ENCODE data around the gene FAM200A.
"Not testable (repeated sequence)": the region's sequence is repeated elsewhere in the genome, so short reads cannot be mapped to it uniquely, and the experiment has no call there.

Gene FAM200A

DNA sequence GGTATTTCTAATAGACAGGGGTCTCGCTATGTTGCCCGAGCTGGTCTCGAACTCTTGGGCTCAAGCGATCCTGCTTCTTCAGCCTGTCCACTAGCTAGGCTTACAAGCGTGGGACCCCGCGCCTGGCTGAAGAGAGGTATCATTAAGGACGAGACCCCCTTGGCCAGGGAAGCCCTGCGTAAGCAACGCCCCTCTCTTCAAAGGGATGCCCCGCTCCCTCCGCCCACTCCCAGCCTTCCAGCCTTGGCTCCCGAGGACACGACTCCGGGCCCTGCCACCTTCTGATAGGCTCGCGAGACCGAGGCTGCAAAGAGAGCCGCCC is 47.7 kb downstream of the FAM200A start:
- DNase-seq (ENCODE audit: low read depth, low spot score), result no peak

DNA sequence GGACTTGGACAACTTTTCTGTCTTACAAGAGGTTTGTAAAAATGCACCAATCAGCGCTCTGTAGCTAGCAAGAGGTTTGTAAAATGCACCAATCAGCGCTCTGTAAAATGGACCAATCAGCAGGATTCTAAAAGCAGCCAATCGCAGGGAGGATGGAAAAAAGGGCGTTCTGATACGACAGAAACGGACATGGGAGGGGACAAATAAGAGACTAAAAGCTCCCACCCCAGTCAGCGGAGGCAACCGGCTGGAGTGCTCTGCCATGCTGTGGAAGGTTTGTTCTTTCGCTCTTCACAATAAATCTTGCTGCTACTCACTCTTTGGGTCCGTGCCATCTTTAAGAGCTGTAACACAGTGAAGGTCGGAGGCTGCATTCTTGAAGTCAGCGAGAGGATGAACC is 50.7 kb downstream of the FAM200A start:
- DNase-seq (ENCODE audit: low read depth, low spot score), result not testable (repeated sequence)

DNA sequence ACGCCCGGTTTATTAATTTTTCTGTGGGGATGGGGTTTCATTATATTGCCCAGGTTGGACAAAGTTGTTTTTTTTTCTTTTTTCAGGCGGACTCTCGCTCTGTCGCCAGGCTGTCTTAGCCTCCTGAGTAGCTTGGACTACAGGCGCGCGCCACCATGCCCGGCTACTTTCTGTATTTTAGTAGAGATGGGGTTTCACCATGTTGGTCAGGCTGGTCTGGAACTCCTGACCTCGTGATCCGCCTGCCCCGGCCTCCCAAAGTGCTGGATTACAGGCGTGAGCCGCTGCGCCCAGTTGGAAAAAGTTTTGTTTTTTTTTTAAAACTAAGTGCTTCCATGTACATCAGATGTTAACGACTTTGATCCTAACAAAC is 51.3 kb downstream of the FAM200A start:
- no peak for DNase-seq (ENCODE audit: low read depth, low spot score)

DNA sequence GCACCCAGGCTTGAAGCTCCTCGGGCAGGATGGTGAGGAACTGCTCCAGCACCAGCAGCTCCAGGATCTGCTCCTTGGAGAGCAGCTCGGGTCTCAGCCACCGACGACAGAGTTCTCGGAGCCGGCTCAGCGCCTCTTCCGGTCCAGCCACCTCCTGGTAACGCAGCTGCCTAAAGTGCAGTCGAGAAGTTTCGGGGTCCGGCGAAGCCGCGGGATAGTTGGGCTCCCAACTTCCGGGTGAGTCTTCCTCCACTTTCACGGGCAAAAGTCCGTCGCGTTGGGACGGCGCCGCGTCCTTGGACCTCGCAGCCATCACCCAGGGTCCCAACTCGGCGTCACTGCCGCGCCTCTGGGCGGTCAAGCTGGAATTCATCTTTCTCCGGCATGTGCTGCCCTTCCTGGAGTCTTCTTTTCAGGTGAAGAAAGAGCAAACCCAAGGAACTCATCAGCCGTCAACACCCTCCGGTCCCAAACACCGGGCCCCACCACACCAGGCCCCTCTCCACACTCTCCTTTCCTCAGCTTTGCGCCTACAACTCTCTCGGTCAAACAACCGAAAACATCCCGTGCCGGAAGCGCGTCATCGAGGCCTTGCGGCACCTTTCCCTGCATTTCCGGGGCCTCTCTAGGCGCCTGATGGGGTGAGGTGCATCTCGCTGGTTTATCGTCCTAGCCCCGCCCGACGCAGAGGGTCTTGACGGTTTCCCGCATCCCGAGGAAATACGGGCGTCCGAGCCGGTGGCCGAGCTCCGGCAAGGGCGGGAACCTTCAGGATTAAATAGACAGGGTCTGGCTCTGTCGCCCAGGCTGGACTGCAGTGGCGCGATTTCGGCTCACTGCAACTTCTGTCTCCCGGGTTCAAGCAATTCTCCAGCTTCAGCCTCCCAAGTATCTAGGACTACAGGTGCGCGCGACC is 51.9 kb downstream of the FAM200A start, which contains the start of gene ZNF394:
ZNF394 (minus strand) TSS at position 561 of the 916 bp plus-strand sequence; CDS start at position 373, 188 bp downstream.
- DNase-seq (ENCODE audit: low read depth, low spot score), result peak; percentile 78

DNA sequence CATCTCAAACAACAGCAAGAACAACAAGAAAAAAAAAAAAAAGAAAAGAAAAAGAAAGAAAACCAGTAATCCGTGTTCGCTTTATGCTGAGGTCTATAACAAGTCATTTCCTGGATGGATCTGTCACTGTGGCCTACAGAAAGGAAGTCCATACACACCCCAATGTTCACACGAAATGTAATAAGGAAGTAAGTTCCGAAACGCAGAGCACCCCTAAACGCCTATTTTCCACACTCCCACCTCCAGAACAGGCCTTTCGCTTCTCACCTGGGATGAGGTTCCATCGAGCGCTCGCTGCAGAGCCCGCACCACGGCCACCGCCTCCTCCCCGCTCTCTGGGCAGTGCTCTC is 52.6 kb downstream of the FAM200A start:
- DNase-seq (ENCODE audit: low read depth, low spot score), result no peak

DNA sequence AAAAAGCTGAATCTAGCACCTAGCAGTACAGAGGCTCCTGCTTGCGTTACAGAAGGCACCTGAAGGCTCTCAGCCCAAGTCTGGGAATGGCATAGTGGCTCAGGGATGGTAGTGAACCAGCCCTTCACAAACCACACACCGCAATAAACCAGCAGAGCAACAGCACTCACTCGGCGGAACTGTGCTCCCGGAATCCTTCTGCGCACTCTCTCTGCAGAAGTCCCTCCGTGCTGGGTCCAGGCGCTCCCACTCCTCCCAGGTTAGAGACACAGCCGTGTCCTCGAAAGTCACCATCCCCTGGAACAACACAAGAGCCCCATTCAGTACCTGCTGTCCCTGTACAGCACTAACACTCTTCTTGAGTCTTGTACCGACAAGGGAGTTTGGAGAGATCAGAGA is 53.4 kb downstream of the FAM200A start:
- DNase-seq (ENCODE audit: low read depth, low spot score), result no peak

DNA sequence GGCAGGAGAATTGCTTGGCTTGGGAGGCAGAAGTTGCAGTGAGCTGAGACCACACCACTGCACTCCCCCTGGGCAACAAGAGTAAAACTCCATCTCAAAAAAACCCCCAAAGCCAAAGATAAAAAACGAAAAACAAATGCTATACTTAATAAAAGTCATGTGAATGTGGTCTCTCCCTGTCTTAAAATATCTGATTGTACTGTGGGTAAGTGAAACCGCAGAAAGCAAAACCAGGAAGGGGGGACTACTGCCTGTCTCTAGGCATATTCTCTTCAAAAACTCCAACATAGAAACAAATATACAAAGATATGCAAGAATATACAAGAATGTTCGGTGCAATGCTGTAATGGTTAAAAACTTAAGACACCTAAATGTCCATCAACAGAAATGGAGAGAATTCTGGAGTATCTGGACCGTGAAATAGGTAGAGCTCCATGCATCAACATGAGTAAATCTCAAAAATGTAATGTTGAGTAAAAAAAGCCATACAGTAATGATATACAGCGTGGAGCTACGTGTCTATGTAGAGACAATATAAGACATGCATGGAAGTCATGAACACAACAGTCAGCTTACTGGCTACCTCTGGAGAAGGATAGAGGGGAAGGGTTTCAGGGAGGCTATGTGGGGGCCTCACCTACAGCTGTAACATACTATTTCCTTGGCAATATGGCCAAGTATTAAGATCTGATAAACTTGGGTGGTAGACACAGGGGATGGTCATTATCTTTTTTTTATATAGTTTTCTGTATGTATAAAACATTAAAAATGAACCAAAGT is 54.0 kb downstream of the FAM200A start:
- no peak for DNase-seq (ENCODE audit: low read depth, low spot score)

All from activated naive CD8-positive, alpha-beta T cell treated with anti-CD3 and anti-CD28 coated beads, Interleukin-2, amount 50 U/mL, for 16 hours (primary cell).